HepG2 (cell line): Measurements from ENCODE around the gene SP6. TPM values are rescaled to one million over a fixed set of nuclear protein-coding genes. Genes with fewer than 3 reads are reported as not detected.

Experiments
- EEA1 ChIP-seq: sonication (generic); formaldehyde crosslinking; IDR thresholded peaks from 2 replicates; pipeline ENCODE4 v1.5.1; 2020; ENCODE audit warnings: mild to moderate bottlenecking, missing genetic modification reagents, borderline replicate concordance
- HMG20A ChIP-seq: IDR thresholded peaks from 2 replicates; pipeline ENCODE4 v1.6.1; 2016; ENCODE audit warnings: borderline replicate concordance
- MEF2D ChIP-seq: sonication (generic); formaldehyde crosslinking; IDR thresholded peaks from 2 replicates; pipeline ENCODE4 v1.5.1; 2020; ENCODE audit warnings: mild to moderate bottlenecking, missing genetic modification reagents
- NCOA1 ChIP-seq: sonication (generic); formaldehyde crosslinking; IDR thresholded peaks from 2 replicates; pipeline ENCODE4 v1.9.0; 2021; ENCODE audit warnings: missing genetic modification reagents
- PAWR ChIP-seq: sonication (generic); formaldehyde crosslinking; IDR thresholded peaks from 2 replicates; pipeline ENCODE4 v1.4.0; 2020; ENCODE audit warnings: missing genetic modification reagents, mild to moderate bottlenecking, borderline replicate concordance
- POGZ ChIP-seq: sonication (generic); formaldehyde crosslinking; IDR thresholded peaks from 2 replicates; pipeline ENCODE4 v1.4.0; 2020; ENCODE audit warnings: mild to moderate bottlenecking, missing genetic modification reagents
- REL ChIP-seq: sonication (generic); formaldehyde crosslinking; conservative IDR thresholded peaks from 2 replicates; pipeline ENCODE4 v1.8.0; 2022; ENCODE audit warnings: mild to moderate bottlenecking, missing genetic modification reagents, moderate library complexity
- TCF7 ChIP-seq: sonication (generic); IDR thresholded peaks from 2 replicates; pipeline ENCODE4 v1.6.1; 2016; ENCODE audit warnings: antibody characterized with exemption, low read depth
- ZNF256 ChIP-seq: sonication (generic); formaldehyde crosslinking; conservative IDR thresholded peaks from 2 replicates; pipeline ENCODE4 v1.4.0; 2020; ENCODE audit warnings: missing genetic modification reagents
- ZNF33A ChIP-seq: sonication (generic); formaldehyde crosslinking; IDR thresholded peaks from 2 replicates; pipeline ENCODE4 v1.5.1; 2020; ENCODE audit warnings: missing genetic modification reagents, mild to moderate bottlenecking, moderate library complexity, borderline replicate concordance
- ZNF550 ChIP-seq: sonication (generic); formaldehyde crosslinking; IDR thresholded peaks from 2 replicates; pipeline ENCODE4 v1.4.0; 2020; ENCODE audit warnings: mild to moderate bottlenecking, missing genetic modification reagents, borderline replicate concordance
- ZNF883 ChIP-seq: sonication (generic); formaldehyde crosslinking; IDR thresholded peaks from 2 replicates; pipeline ENCODE4 v1.5.1; 2020; ENCODE audit warnings: mild to moderate bottlenecking, missing genetic modification reagents; ENCODE audit errors: not compliant biosample characterization
- polyA plus RNA-seq, 8 experiments: library from polyadenylated mRNA; depleted of rRNA in 3 of 8; stranded (reverse) in 7 of 8; unstranded in 1 of 8; fragments of >200 nt; fragmentation: Illumina TruSeq in 4 of 8; extraction: Trizol in 4 of 8; gene quantifications; 2 replicates each; pipeline versions ENCODE4 v1.2.1 to v1.2.3, GENCODE V29; 2011 to 2016; ENCODE audit warnings: low read depth in 4 of 8, missing spikeins in 1 of 8, mixed read lengths in 1 of 8; ENCODE audit not compliant: insufficient read depth in 1 of 8
- total RNA-seq, 5 experiments: library from RNA; depleted of rRNA; stranded (reverse); fragments of >200 nt; fragmentation: Illumina TruSeq; extraction: Trizol; gene quantifications; 2 replicates each; pipeline ENCODE4 v1.2.3, GENCODE V29; 2016; ENCODE audit warnings: low read depth in 1 of 5
- TF ChIP-seq, protein P1 (sequence below): sonication (generic); formaldehyde crosslinking; conservative IDR thresholded peaks from 2 replicates; pipeline ENCODE4 v1.4.0; 2020; ENCODE audit warnings: missing genetic modification reagents
- TF ChIP-seq, protein P2 (sequence below): sonication (generic); formaldehyde crosslinking; IDR thresholded peaks from 2 replicates; pipeline ENCODE4 v1.4.0; 2020; ENCODE audit warnings: missing genetic modification reagents
- TF ChIP-seq, protein P3 (sequence below): sonication (generic); formaldehyde crosslinking; IDR thresholded peaks from 2 replicates; pipeline ENCODE4 v1.4.0; 2020; ENCODE audit warnings: missing genetic modification reagents, borderline replicate concordance
- TF ChIP-seq, protein P4 (sequence below): sonication (generic); formaldehyde crosslinking; IDR thresholded peaks from 2 replicates; pipeline ENCODE4 v1.4.0; 2020; ENCODE audit warnings: missing genetic modification reagents, borderline replicate concordance

Gene SP6
- total and polyA plus RNA-seq, 2 of the 13 experiments (the other 11 are each of a cell fraction or from before 2014, with no cell fraction given), result 0.07 TPM

DNA sequence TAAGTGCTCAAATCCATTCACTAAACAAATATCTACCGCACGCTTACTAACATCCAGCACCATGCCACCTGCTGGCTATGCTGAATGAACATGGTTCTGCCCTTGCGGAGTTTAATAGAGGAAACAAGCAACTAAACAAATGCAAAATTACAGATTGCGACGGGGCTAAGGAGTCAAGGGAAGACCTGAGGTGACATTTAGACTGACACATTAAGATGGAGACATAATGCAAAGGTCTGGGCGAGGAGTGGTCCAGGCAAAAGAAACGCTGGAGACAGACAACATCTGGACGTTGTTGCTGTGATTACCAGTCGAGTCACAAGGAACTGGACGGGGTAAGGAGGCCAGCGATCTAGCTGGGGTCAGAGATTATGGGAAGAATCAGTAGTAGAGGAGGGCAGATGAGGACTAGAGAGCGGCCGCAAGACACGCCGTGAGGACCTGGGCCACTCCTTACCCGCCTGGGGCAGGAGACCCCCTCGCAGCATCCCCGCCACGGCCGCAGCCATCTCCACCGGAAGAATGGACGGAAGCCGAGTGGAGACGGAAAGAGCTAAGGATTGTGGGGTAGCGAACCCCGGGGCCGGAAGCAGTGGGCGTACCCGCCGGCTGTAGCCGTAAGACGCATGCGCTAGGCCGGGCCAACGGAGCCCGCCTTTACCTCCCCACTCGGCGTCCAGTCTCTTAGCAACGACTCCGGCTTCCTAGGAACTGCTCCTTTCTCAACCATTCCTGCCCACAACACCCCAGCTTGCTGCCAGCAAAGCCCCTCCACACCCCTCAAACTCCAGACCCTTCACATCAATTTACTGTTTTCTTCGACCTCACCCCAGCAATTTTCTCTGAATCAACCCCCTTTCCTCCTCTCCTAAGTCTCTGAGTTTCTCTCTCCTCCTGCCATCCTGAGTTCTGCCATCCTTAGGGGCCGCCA lies 19.7 kb downstream of the SP6 start, which contains the start of the genes LRRC46 and MRPL10 (continued):
- TF ChIP-seq MEF2D (CRISPR knock-in tag) (no peak; the same call in 1 of the 2 replicates), ZNF33A (CRISPR knock-in tag) (no peak), ZNF550 (peak; percentile 74; the same call in 1 of the 2 replicates), EEA1 (CRISPR knock-in tag) (peak; percentile 82; the same call in 1 of the 2 replicates), POGZ (peak; percentile 80; the same call in 1 of the 2 replicates), ZNF256 (CRISPR knock-in tag) (no peak), TCF7 (no peak), REL (CRISPR knock-in tag) (no peak), NCOA1 (CRISPR knock-in tag) (peak; percentile 72; the same call in 1 of the 2 replicates), PAWR (CRISPR knock-in tag) (no peak), ZNF883 (CRISPR knock-in tag) (peak; percentile 89), HMG20A (no peak; the same call in 1 of the 2 replicates)
- TF ChIP-seq, protein P1, sequence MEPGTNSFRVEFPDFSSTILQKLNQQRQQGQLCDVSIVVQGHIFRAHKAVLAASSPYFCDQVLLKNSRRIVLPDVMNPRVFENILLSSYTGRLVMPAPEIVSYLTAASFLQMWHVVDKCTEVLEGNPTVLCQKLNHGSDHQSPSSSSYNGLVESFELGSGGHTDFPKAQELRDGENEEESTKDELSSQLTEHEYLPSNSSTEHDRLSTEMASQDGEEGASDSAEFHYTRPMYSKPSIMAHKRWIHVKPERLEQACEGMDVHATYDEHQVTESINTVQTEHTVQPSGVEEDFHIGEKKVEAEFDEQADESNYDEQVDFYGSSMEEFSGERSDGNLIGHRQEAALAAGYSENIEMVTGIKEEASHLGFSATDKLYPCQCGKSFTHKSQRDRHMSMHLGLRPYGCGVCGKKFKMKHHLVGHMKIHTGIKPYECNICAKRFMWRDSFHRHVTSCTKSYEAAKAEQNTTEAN (CRISPR knock-in tag), result peak; percentile 54; the same call in 1 of the 2 replicates
- TF ChIP-seq, protein P2, sequence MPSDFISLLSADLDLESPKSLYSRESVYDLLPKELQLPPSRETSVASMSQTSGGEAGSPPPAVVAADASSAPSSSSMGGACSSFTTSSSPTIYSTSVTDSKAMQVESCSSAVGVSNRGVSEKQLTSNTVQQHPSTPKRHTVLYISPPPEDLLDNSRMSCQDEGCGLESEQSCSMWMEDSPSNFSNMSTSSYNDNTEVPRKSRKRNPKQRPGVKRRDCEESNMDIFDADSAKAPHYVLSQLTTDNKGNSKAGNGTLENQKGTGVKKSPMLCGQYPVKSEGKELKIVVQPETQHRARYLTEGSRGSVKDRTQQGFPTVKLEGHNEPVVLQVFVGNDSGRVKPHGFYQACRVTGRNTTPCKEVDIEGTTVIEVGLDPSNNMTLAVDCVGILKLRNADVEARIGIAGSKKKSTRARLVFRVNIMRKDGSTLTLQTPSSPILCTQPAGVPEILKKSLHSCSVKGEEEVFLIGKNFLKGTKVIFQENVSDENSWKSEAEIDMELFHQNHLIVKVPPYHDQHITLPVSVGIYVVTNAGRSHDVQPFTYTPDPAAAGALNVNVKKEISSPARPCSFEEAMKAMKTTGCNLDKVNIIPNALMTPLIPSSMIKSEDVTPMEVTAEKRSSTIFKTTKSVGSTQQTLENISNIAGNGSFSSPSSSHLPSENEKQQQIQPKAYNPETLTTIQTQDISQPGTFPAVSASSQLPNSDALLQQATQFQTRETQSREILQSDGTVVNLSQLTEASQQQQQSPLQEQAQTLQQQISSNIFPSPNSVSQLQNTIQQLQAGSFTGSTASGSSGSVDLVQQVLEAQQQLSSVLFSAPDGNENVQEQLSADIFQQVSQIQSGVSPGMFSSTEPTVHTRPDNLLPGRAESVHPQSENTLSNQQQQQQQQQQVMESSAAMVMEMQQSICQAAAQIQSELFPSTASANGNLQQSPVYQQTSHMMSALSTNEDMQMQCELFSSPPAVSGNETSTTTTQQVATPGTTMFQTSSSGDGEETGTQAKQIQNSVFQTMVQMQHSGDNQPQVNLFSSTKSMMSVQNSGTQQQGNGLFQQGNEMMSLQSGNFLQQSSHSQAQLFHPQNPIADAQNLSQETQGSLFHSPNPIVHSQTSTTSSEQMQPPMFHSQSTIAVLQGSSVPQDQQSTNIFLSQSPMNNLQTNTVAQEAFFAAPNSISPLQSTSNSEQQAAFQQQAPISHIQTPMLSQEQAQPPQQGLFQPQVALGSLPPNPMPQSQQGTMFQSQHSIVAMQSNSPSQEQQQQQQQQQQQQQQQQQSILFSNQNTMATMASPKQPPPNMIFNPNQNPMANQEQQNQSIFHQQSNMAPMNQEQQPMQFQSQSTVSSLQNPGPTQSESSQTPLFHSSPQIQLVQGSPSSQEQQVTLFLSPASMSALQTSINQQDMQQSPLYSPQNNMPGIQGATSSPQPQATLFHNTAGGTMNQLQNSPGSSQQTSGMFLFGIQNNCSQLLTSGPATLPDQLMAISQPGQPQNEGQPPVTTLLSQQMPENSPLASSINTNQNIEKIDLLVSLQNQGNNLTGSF, result no peak
- TF ChIP-seq, protein P3, sequence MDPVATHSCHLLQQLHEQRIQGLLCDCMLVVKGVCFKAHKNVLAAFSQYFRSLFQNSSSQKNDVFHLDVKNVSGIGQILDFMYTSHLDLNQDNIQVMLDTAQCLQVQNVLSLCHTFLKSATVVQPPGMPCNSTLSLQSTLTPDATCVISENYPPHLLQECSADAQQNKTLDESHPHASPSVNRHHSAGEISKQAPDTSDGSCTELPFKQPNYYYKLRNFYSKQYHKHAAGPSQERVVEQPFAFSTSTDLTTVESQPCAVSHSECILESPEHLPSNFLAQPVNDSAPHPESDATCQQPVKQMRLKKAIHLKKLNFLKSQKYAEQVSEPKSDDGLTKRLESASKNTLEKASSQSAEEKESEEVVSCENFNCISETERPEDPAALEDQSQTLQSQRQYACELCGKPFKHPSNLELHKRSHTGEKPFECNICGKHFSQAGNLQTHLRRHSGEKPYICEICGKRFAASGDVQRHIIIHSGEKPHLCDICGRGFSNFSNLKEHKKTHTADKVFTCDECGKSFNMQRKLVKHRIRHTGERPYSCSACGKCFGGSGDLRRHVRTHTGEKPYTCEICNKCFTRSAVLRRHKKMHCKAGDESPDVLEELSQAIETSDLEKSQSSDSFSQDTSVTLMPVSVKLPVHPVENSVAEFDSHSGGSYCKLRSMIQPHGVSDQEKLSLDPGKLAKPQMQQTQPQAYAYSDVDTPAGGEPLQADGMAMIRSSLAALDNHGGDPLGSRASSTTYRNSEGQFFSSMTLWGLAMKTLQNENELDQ (CRISPR knock-in tag), result no peak
- TF ChIP-seq, protein P4, sequence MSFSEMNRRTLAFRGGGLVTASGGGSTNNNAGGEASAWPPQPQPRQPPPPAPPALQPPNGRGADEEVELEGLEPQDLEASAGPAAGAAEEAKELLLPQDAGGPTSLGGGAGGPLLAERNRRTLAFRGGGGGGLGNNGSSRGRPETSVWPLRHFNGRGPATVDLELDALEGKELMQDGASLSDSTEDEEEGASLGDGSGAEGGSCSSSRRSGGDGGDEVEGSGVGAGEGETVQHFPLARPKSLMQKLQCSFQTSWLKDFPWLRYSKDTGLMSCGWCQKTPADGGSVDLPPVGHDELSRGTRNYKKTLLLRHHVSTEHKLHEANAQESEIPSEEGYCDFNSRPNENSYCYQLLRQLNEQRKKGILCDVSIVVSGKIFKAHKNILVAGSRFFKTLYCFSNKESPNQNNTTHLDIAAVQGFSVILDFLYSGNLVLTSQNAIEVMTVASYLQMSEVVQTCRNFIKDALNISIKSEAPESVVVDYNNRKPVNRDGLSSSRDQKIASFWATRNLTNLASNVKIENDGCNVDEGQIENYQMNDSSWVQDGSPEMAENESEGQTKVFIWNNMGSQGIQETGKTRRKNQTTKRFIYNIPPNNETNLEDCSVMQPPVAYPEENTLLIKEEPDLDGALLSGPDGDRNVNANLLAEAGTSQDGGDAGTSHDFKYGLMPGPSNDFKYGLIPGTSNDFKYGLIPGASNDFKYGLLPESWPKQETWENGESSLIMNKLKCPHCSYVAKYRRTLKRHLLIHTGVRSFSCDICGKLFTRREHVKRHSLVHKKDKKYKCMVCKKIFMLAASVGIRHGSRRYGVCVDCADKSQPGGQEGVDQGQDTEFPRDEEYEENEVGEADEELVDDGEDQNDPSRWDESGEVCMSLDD (CRISPR knock-in tag), result no peak; the same call in 1 of the 2 replicates
